Effector memory CD8-positive, alpha-beta T cell (primary cell): ENCODE results near the gene ISYNA1.

Source experiments
- ATAC-seq: fragments of 150-1000 bp; cut with Tn5 transposase; replicated peaks from 2 replicates; pipeline ENCODE4 v1.10.0; 2021; ENCODE audit warnings: mild to moderate bottlenecking, moderate library complexity
- DNase-seq, 3 experiments: peaks; one replicate each; pipeline ENCODE4 v3.0.0; 2021
- H3K27ac Mint-ChIP-seq, 2 donors: one replicate each; pipeline ENCODE4 v1.8.0; 2022; ENCODE audit warnings: mild to moderate bottlenecking in 2 of 2, mixed read lengths in 2 of 2, moderate library complexity in 2 of 2
- H3K27me3 Mint-ChIP-seq, 2 donors: one replicate each; pipeline ENCODE4 v1.8.0; 2022; ENCODE audit warnings: mixed read lengths in 2 of 2
- H3K36me3 Mint-ChIP-seq: one replicate; pipeline ENCODE4 v1.8.0; 2022; ENCODE audit warnings: mild to moderate bottlenecking, moderate library complexity, mixed read lengths; ENCODE audit not compliant: insufficient read depth
- H3K4me1 Mint-ChIP-seq, 2 donors: one replicate each; pipeline ENCODE4 v1.8.0; 2022; ENCODE audit warnings: low read depth in 2 of 2, mixed read lengths in 2 of 2
- H3K4me3 Mint-ChIP-seq, 2 donors: one replicate each; pipeline ENCODE4 v1.8.0; 2022; ENCODE audit warnings: mild to moderate bottlenecking in 2 of 2, mixed read lengths in 2 of 2, moderate library complexity in 2 of 2
- H3K9me3 Mint-ChIP-seq, 2 donors: one replicate each; pipeline ENCODE4 v1.8.0; 2022; ENCODE audit warnings: mixed read lengths in 2 of 2
- total RNA-seq, 9 experiments: gene quantifications; one replicate each; lab custom pipeline; 2026; lab: John Stamatoyannopoulos, UW

The ISYNA1 gene
- 4.3 to 22.1 (median 14.6) reads per million in 9 experiments for total RNA-seq

DNA sequence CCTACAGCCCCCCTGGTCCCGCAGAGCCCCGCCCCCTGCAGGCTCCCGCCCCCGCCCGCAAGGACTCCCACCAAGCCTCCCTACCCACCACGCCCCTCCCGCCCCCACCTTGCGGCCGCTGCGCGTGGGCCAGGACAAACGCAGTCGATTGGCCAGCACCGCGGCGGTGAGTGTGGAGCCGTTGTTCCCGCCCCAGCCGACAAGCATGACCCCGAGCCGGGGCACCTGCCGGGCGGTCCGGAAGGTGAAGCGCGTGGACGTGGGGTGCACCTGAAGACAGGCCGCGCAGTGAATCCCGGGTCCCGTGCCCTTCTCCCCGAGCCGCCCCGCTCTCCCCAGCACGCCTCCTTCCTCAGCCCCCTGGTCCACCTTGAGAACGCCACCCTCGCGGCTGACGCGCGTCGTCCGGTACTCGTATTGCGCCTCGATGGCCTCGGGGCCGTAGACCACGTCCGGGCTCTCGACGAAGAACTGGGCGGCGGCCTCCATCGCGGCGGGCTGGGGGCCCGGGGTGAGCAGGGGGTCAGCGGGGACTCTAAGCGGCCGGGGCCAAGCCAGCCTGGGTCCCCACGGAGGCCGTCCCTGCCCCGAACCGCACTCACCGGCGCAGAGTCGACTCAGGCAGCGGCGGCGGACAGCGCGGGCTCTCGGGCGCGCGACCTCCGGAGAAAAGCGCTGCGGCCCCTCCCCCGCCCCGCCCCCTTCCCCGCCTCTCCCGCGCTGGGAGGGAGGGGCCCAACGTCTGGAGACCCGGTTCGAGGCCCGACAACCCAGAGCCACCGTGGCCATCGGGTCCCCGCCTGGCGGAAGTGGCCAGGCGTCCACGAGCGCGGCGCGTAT is at the start of gene ISYNA1:
ISYNA1 (minus strand) TSS at position 643 of the 840 bp plus-strand sequence; CDS start at position 489, 154 bp downstream.
- Mint-ChIP-seq H3K36me3 (peaks cover 70% of the 10 kb centered on the region), H3K9me3 (peaks cover 7 to 8% of the 10 kb centered on the region in 2 donors), H3K27me3 (no peaks in the 10 kb centered on the region), H3K4me1 (peaks cover 23 to 34% of the 10 kb centered on the region in 2 donors), H3K27ac (peak within 1 kb of the TSS; percentile 35 to 92), H3K4me3 (peak within 1 kb of the TSS; percentile 76 to 82)
- DNase-seq (peak in 1 of 3 experiments; percentile 32), ATAC-seq (peak; percentile 28)

DNA sequence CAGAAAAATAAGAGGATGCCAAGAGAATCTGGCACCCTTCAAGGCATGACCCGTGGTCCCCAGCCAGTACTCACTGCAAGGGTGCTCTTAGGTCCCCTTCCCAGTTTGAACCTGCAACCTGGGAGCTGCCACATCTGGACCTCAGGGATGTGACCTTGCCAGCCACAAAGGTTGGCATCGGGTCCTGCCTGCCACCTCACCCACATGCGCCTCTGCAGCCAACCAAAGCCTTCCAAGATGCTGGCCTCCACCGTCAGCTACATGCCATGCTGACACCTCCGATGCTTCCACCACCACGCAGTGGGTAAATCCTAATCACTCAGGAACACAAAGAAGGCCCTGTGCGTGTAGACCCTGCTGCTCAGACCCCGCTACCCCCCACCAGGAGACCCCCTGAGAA is 48.8 kb upstream of the ISYNA1 start:
- H3K9me3 Mint-ChIP-seq, result no peaks in the 10 kb centered on the region
- DNase-seq, result no peak
- H3K36me3 Mint-ChIP-seq, result peaks cover 76% of the 10 kb centered on the region
- peaks cover 68 to 80% of the 10 kb centered on the region in 2 donors for H3K4me1 Mint-ChIP-seq
- peak overlapping the region; percentile 63 to 74 for H3K4me3 Mint-ChIP-seq
- H3K27me3 Mint-ChIP-seq, result no peaks in the 10 kb centered on the region
- no peak for ATAC-seq
- H3K27ac Mint-ChIP-seq, result peak overlapping the region; percentile 85 to 96

DNA sequence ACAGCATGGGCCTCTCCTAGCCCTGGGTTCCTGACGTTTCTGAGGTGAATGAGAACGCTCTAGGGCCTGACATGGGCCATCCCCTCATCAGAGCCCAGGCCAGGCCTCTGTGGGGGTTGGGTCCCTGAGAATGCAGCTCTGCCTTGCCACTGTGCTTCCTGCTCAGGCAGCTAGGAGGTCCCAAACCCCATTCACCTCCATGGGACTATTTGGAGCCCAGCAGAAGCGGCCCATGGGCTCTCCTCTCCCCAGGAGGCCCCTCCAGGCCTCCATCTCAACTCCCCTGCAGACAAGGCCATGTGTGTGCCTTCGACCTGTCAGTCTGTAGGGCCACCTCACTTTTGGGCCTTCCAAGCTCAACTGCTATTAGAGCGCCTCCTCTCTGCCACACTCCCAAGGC is 47.1 kb upstream of the ISYNA1 start:
- Mint-ChIP-seq H3K9me3 (no peaks in the 10 kb centered on the region), H3K27ac (peak overlapping the region; percentile 88 to 96), H3K4me3 (peak overlapping the region; percentile 63 to 74), H3K4me1 (peaks cover 72 to 86% of the 10 kb centered on the region in 2 donors), H3K27me3 (no peaks in the 10 kb centered on the region), H3K36me3 (peaks cover 73% of the 10 kb centered on the region)
- ATAC-seq (no peak), DNase-seq (no peak)

DNA sequence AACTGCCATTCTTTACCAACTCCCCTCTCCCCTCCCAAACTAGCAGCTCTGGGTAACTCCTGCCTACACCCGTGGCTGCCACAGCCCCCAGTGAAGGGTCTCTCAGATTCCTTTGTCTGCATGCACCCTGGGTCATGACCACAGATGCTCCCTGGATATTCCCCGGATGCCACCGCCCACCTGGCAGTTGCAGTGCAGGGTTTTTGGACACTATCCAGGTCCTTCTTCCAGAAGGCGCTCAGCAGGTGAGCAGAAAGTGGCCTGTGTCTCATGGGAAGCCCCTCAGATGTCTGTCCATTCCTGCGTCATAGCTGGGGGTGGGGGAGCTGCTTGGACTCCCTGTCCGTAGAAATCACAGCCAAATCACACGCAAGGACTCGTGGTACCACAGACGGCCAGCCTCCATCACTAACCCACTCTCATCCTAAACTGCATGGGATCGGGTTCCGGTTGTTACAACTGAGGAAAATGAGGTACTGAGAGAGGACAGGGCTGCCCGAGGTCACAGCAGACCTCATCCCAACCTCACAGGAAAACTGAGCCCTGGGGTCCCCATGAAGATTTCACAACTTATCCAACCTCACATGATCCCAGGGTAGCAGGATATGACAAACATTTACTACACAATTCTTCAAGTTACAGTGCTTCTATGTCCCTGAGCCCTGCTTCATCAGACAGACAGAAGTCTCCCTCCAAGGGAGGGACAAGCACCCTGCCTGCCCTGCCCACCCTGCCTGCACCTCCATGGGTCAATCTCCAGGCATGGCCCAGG is 45.4 kb upstream of the ISYNA1 start:
- Mint-ChIP-seq H3K27ac (peak overlapping the region; percentile 88 to 96), H3K4me1 (peaks cover 74 to 85% of the 10 kb centered on the region in 2 donors), H3K9me3 (no peaks in the 10 kb centered on the region), H3K27me3 (no peaks in the 10 kb centered on the region), H3K36me3 (peaks cover 72% of the 10 kb centered on the region), H3K4me3 (peak overlapping the region; percentile 44 to 74)
- DNase-seq, result no peak
- ATAC-seq, result no peak

DNA sequence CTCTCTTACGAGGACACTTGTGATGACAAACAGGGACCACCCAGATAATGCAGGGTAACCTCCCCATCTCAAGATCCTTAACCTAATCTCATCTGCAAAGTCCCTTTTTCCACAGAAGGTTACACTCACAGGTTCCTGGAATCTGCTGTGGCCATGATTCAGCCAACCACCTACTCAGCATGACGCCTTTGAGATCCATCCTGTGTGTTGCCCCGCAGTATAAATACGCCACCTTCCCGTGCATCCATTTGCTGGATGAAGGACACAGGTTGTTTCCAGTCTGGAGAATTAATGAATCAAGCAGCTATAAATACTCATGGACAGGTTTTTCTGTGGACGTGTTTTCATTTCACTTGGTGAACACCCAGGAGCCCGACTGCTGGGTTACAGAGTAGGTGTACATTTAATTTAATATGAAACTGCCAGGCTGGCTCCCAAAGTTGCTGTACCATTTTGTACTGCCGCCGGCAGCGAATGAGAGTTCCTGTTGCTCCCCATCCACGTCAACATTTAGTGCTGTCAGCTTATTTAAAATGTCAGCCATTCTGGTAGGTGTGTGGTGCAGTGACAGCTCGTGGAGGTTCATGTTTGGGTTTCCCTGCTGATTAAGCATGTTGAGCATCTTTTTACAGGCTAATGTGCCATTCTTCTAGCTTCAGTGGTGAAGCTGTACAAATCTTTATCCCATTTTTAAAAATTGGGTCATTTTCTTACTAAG is 43.7 kb upstream of the ISYNA1 start:
- Mint-ChIP-seq H3K4me3 (peak overlapping the region; percentile 12 to 41), H3K27ac (peak overlapping the region; percentile 49 to 96), H3K4me1 (peaks cover 71 to 85% of the 10 kb centered on the region in 2 donors), H3K9me3 (no peaks in the 10 kb centered on the region), H3K27me3 (no peaks in the 10 kb centered on the region), H3K36me3 (peaks cover 72% of the 10 kb centered on the region)
- ATAC-seq (no peak), DNase-seq (no peak)

DNA sequence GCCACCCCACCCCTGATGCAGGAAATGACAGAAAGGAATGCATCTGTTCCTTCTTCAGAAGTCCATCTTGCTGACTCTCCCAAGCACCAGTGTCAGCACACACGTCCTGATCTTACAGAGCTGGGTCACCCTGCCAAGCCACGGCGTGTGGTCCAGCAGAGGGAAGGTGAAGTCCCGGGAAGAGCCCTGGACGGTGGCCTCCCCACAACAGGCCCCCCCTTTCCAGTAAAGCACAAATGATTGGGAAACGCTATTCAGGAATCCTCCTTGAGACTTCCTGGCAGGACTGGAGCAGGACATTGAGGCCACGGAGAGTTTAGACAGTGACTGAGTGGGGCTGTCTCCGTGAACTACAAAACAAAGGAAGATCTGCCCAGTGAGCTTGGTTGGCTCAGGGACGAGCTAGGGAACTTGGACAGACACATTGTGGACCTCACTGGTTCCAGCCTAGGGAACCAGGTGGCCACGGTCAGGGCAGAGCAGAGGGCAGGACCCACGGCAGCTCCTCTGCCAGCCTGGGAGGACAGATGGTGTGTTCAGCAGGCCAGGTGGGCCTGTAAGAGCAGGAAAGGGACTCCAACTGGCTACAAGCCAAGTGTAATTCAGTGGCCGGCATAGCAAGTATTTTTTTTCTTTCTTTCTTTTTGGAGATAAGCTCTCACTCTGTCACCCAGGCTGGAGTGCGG is 42.2 kb upstream of the ISYNA1 start:
- Mint-ChIP-seq H3K27me3 (no peaks in the 10 kb centered on the region), H3K4me3 (peak overlapping the region; percentile 84 to 90), H3K27ac (peak overlapping the region; percentile 96 to 98), H3K36me3 (peaks cover 74% of the 10 kb centered on the region), H3K9me3 (no peaks in the 10 kb centered on the region), H3K4me1 (peaks cover 77 to 81% of the 10 kb centered on the region in 2 donors)
- DNase-seq (no peak), ATAC-seq (no peak)

DNA sequence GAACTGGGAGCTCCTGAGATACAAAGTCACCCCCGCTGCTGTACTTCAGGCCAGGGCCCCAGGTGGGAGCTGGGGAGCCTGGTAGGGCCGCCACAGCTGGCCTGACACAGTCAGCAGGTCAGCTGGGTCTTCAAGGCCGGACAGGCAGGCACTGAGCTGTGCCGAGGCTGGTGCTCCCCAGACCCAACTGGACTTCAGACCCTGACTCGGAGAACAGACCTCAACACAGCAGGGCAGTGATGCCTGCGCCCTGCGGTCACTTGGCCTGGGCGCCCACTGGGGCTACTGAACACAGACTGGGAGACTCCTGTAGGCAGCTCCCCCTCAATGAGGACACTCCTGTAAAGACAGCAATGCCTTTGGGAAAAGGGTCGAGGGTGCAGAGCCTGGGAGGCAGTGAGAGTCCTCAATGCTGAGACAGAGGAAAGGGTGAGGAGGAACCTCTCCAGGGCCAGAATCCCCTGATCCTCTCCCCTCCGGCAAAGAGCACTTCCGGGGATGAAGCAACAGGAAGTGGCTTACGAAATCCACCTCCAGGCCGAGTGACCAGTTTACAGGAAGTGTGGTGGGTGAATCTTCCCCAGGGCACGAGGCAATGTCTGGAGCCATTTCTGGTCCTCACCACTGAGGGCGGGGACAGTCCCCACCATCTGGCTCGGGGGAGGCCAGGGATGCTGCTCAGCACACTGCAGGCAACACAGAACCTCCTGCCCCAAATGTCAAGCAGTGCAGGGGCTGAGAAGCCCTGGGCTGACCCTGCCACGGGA is 40.8 kb upstream of the ISYNA1 start:
- H3K27ac Mint-ChIP-seq, result peak overlapping the region; percentile 96 to 98
- no peaks in the 10 kb centered on the region for H3K27me3 Mint-ChIP-seq
- ATAC-seq, result peak; percentile 56
- DNase-seq, result peak; percentile 46 to 60 (median 56)
- H3K9me3 Mint-ChIP-seq, result no peaks in the 10 kb centered on the region
- peak overlapping the region; percentile 84 to 90 for H3K4me3 Mint-ChIP-seq
- peaks cover 74% of the 10 kb centered on the region for H3K36me3 Mint-ChIP-seq
- H3K4me1 Mint-ChIP-seq, result peaks cover 80 to 83% of the 10 kb centered on the region in 2 donors

DNA sequence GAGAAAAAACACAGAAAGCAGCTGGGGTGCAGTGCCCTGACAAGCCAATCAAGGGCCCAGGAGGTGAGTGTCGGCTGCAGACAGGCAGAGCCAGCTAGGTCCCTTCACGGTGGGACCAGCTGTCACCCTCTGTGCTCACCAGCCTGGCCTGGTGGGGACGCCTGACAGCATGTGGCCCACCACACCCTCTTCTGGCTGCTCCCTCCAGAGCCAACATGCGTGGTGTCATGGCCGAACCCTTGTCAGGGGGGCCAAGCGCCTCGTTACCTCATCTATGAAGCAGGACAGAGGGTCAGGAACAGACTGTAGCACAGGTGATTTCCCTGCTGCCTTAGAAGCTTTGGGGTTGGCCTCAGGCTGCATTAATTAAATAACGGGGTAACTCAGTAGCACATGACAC is 40.0 kb upstream of the ISYNA1 start:
- ATAC-seq (no peak), DNase-seq (no peak)
- Mint-ChIP-seq H3K27me3 (no peaks in the 10 kb centered on the region), H3K27ac (peak overlapping the region; percentile 96 to 98), H3K4me1 (peaks cover 78 to 87% of the 10 kb centered on the region in 2 donors), H3K9me3 (no peaks in the 10 kb centered on the region), H3K36me3 (peaks cover 73% of the 10 kb centered on the region), H3K4me3 (peak overlapping the region; percentile 84 to 90)

DNA sequence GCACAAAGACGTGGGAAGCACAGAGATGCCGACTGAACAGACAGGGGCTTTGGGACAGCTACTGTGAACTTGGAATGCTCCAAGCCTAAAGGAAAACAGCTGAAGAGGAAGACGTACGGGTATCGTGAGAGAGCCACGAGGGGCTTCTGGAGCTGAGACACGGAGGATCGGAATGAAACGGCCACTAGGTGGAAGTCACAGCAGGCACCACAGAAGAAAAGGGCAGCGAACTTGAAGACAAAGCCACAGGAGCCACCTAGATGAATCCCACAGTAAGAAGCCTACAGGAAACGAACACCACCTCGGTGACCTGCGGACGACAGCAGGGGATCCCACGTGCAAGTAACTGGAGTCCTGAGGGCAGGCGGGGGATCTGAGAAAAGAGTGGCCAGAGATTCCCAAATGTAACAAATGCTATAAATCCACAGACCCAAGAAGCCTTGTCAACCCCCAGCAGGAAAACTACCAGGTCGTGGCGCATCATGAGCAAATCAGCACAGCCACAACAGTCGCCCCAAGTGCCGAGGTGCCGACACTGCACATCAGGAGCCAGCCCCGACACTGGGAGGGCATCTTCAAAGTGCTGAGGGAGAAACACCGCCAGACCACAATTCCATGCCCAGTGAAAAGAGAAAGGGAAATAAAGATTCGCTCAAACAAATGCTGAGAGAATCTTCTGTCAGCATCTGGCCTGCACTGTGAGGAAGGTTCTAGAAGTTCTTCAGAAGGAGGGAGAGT is 39.3 kb upstream of the ISYNA1 start:
- peaks cover 76 to 84% of the 10 kb centered on the region in 2 donors for H3K4me1 Mint-ChIP-seq
- H3K9me3 Mint-ChIP-seq, result no peaks in the 10 kb centered on the region
- ATAC-seq, result peak; percentile 19
- peaks cover 78% of the 10 kb centered on the region for H3K36me3 Mint-ChIP-seq
- peak overlapping the region; percentile 96 to 98 for H3K27ac Mint-ChIP-seq
- no peaks in the 10 kb centered on the region for H3K27me3 Mint-ChIP-seq
- H3K4me3 Mint-ChIP-seq, result peak overlapping the region; percentile 84 to 90
- peak in 2 of 3 experiments; percentile 29 to 34 for DNase-seq

DNA sequence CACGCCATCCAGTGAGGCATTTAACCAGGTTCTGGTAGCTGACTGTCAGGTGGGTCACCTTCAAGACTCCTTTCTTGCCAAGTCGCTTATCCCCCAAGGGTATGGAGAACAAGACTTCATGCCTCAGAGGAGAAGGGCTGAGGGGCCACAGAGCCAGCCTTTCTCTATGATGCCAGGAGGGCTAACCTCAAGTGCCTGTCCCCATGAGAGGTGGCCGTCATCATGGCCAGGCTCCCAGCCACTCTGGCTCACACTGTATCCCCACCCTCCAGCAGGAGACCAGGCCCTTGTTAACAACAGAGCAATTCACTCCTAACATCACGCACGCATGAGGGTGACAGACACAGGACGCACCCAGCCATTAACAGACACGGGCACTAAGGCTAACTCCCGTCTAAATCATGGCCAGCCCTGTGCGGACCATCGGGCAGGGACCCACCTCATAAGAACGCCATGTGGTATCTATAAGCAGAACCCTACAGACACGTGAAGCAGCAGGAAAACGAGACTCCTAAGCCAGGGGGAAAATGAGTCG is 38.6 kb upstream of the ISYNA1 start:
- Mint-ChIP-seq H3K4me1 (peaks cover 77 to 80% of the 10 kb centered on the region in 2 donors), H3K4me3 (peak overlapping the region; percentile 84 to 90), H3K27ac (peak overlapping the region; percentile 96 to 98), H3K9me3 (no peaks in the 10 kb centered on the region), H3K36me3 (peaks cover 79% of the 10 kb centered on the region), H3K27me3 (no peaks in the 10 kb centered on the region)
- ATAC-seq (no peak), DNase-seq (no peak)

DNA sequence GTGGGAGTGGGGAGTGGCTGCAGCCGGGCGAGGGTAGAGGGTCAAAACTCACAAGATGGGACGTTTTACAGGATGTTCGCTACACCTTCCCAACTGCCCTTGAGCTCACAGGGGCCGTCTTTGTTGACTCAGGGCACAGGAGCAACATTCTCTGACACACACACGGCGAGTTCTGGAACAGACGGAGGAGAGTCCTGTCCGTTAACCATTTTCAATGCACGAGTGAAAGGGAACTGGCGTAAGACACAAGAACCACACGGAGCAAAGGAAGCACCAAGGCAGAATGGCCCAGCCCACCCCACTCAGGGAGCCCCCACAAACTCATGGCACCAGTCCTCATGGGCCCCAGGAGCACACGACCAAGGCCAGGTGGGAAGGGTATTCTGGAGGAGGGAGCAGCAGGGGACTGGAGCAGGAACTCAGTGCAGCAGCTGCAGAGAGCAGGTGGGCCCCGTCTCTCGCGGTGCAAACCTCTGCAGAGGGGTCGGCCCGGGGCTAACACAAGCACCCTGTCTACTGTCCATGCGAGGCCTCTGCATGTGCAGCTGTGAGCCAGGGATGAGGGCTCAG is 37.9 kb upstream of the ISYNA1 start:
- ATAC-seq, result no peak
- Mint-ChIP-seq H3K4me3 (peak overlapping the region; percentile 86 to 88), H3K27ac (peak overlapping the region; percentile 98 to 99)

More for the DNA sequence above, 37.9 kb upstream of the ISYNA1 start:
- Mint-ChIP-seq H3K4me1 (peaks cover 70 to 72% of the 10 kb centered on the region in 2 donors), H3K36me3 (peaks cover 81% of the 10 kb centered on the region), H3K27me3 (no peaks in the 10 kb centered on the region), H3K9me3 (no peaks in the 10 kb centered on the region)
- DNase-seq, result no peak
